ENCODE results near the gene VTI1A. TPM values are rescaled to one million over a fixed set of nuclear protein-coding genes. Genes with fewer than 3 reads are reported as not detected.

VTI1A gene
- total RNA-seq, 4 donors from 2014 or later, result 21.5 to 50.6 (median 37.5) TPM

DNA sequence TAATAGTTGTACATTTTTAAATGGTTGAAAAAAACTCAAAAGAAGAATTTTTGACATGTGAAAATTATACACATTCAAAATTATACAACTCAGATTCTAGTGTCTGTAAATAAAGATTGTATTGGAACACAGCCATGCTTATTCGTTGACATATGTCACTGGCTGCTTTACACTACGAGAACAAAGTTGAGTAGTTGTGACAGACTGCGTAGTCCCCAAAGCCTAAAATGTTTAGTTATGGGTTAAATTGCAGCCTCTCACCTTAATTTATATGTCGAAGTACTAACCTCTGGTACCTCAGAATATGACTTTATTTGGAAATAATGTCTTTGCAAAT is 358.2 kb downstream of the VTI1A start:
- H3K9me3 ChIP-seq, result no peaks in the 10 kb centered on the region
- no peaks in the 10 kb centered on the region for H3K4me1 ChIP-seq
- intact Hi-C loops (cut with DNase I; ENCODE audit: low total_unique reads), result no loop called here
- no peak for DNase-seq
- no peaks in the 10 kb centered on the region for H3K36me3 ChIP-seq
- TF ChIP-seq, protein P1, sequence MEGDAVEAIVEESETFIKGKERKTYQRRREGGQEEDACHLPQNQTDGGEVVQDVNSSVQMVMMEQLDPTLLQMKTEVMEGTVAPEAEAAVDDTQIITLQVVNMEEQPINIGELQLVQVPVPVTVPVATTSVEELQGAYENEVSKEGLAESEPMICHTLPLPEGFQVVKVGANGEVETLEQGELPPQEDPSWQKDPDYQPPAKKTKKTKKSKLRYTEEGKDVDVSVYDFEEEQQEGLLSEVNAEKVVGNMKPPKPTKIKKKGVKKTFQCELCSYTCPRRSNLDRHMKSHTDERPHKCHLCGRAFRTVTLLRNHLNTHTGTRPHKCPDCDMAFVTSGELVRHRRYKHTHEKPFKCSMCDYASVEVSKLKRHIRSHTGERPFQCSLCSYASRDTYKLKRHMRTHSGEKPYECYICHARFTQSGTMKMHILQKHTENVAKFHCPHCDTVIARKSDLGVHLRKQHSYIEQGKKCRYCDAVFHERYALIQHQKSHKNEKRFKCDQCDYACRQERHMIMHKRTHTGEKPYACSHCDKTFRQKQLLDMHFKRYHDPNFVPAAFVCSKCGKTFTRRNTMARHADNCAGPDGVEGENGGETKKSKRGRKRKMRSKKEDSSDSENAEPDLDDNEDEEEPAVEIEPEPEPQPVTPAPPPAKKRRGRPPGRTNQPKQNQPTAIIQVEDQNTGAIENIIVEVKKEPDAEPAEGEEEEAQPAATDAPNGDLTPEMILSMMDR (IDR thresholded peaks at IDR 0.05), result no peak
- TF ChIP-seq POLR2A (IDR thresholded peaks at IDR 0.05), result no peak
- no peaks in the 10 kb centered on the region for H3K27me3 ChIP-seq
- H3K27ac ChIP-seq, result no peak overlapping the region
- H3K4me3 ChIP-seq, result no peak overlapping the region

DNA sequence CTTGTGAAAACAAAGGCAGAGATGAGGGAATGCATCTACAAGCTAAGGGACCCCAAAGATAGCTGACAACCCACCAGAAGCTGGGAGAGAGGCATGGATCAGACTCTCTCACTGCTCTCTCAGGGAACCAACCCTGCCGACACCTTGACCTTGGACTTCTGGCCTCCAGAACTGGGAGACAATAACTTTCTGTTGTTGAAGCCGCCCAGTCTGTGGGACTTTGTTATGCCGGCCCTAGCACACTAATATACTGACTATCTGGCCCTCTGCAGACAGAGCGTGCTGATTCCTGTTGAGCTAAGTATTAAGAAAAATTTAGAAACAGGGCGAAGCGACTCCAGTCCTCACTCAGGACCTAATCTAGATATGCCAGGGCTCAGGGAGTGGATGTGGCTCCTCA is 358.7 kb downstream of the VTI1A start:
- Histone ChIP-seq H3K27ac (no peak overlapping the region), H3K4me1 (no peaks in the 10 kb centered on the region), H3K9me3 (no peaks in the 10 kb centered on the region), H3K27me3 (no peaks in the 10 kb centered on the region), H3K4me3 (no peak overlapping the region), H3K36me3 (no peaks in the 10 kb centered on the region)
- TF ChIP-seq POLR2A (IDR thresholded peaks at IDR 0.05), result no peak
- TF ChIP-seq, protein P1 (IDR thresholded peaks at IDR 0.05), result no peak
- intact Hi-C loops (cut with DNase I; ENCODE audit: low total_unique reads), result no loop called here
- no peak for DNase-seq

DNA sequence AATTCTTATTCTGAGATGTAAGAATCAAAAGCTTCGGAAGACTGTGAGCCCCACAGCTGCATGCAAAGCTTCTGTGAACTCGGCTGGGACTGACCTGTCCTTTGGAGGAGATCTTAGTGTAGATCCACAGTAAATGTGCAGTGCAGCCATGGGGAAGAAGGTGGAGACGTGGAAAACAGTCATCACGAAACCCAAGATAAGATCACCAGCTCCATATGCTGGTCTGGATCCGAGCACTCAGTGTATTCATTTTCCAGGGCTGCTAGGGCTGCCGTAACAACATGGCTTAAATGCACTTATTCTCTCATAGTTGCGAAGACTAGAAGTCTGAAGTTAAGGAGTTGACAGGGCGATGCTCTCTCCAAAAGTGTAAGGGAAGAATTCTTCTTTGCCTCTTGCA is 360.0 kb downstream of the VTI1A start:
- Histone ChIP-seq H3K27ac (no peak overlapping the region), H3K4me1 (no peaks in the 10 kb centered on the region), H3K27me3 (no peaks in the 10 kb centered on the region), H3K4me3 (no peak overlapping the region), H3K36me3 (no peaks in the 10 kb centered on the region), H3K9me3 (no peaks in the 10 kb centered on the region)
- no peak for DNase-seq
- intact Hi-C loops (cut with DNase I; ENCODE audit: low total_unique reads), result no loop called here
- TF ChIP-seq, protein P1 (IDR thresholded peaks at IDR 0.05), result no peak

DNA sequence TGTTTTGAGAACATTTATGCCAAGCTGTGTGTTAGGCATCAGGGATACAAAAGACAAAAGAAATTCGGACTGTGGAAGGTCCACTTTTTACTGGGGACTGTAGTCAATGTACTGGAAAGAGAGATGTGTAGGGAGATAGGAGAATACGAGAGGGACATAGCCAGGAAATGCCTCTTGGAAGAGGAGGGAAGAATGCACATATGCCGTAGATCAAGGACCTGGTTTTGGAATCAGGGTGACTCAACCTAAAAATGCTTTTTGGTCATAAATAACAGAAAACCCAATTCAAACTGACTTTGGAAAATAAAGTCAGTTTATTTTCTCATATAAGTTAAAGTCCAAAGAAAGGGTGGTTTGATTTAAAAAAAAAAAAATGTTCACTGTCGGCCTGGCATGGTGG is 362.7 kb downstream of the VTI1A start:
- Histone ChIP-seq H3K27me3 (no peaks in the 10 kb centered on the region), H3K27ac (no peak overlapping the region), H3K4me1 (no peaks in the 10 kb centered on the region), H3K9me3 (no peaks in the 10 kb centered on the region), H3K36me3 (no peaks in the 10 kb centered on the region), H3K4me3 (no peak overlapping the region)
- TF ChIP-seq POLR2A (IDR thresholded peaks at IDR 0.05), result no peak
- TF ChIP-seq, protein P1 (IDR thresholded peaks at IDR 0.05), result no peak
- intact Hi-C loops (cut with DNase I; ENCODE audit: low total_unique reads), result no loop called here
- DNase-seq, result no peak

DNA sequence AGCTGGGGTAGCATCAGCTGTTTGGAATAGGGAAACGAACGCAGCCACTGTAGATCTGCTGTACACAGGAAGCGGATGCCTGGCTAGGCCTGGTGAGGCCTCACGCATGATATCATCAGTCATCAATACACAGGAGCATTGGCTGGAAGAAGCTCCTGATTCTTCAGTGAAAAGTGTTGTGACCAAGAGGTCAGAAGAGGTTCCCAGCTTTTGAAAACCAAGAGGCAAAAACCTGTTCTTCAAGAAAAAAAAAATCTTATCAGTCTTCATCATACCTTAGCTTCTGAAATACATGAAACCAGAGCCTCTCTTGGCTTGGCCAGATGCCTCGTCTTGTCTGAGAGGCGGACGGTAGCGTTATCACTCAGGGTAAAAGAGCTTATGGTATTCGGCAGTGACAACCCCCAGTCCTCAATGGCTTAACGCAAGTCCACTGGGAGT is 363.7 kb downstream of the VTI1A start:
- no peak overlapping the region for H3K4me3 ChIP-seq
- intact Hi-C loops (cut with DNase I; ENCODE audit: low total_unique reads), result no loop called here
- no peaks in the 10 kb centered on the region for H3K4me1 ChIP-seq
- TF ChIP-seq, protein P1 (IDR thresholded peaks at IDR 0.05), result no peak
- no peaks in the 10 kb centered on the region for H3K9me3 ChIP-seq
- no peak for DNase-seq
- no peaks in the 10 kb centered on the region for H3K27me3 ChIP-seq
- H3K27ac ChIP-seq, result no peak overlapping the region
- H3K36me3 ChIP-seq, result no peaks in the 10 kb centered on the region

Measured in uterus (tissue), 4 donors.